IMR-90 (cell line): ENCODE measurements around the gene NSF. TPM values are rescaled to one million over a fixed set of nuclear protein-coding genes. Genes with fewer than 3 reads are reported as not detected.

Experiments used
- ATAC-seq: fragments of 200-7000 bp; cut with Tn5 transposase; 2 replicates; pipeline ENCODE4 v1.9.1; 2020; ENCODE audit warnings: low read depth, mild to moderate bottlenecking, moderate library complexity
- BruUV-seq: library from RNA; stranded (reverse); fragments of 400-500 nt; replicated peaks from 2 replicates; lab custom pipeline; 2021; lab: Mats Ljungman, UMichigan
- CTCF ChIA-PET: fragments of 300-600 bp; formaldehyde crosslinking; extraction: SDS; loops from one replicate; lab custom pipeline; 2021; ENCODE audit warnings: antibody characterized with exemption; lab: Yijun Ruan, JAX
- POLR2A ChIA-PET: fragments of 300-600 bp; sonication (Branson Sonifier 250); formaldehyde crosslinking; loops from one replicate; lab custom pipeline; 2022; ENCODE audit warnings: antibody characterized with exemption; ENCODE audit not compliant: unreplicated experiment; lab: Charles Lee
- DNase-seq: peaks from one replicate; pipeline ENCODE4 v3.0.0; 2013
- H2AFZ ChIP-seq: replicated peaks from 2 replicates; pipeline ENCODE3; 2013; ENCODE audit warnings: low read length, mild to moderate bottlenecking; ENCODE audit not compliant: poor library complexity
- H2AK5ac ChIP-seq: 2 replicates; pipeline ENCODE4 v1.6.1; 2013; ENCODE audit warnings: low read depth, low read length, inconsistent platforms
- H2AK9ac ChIP-seq: replicated peaks from 2 replicates; pipeline ENCODE3; 2013; ENCODE audit warnings: mild to moderate bottlenecking, low read depth, low read length, moderate library complexity; ENCODE audit not compliant: poor library complexity
- H2BK120ac ChIP-seq: 2 replicates; pipeline ENCODE4 v1.6.1; 2013; ENCODE audit warnings: low read depth, low read length, inconsistent platforms
- H2BK15ac ChIP-seq: 3 replicates; pipeline ENCODE4 v1.6.1; 2013; ENCODE audit warnings: low read depth, low read length, inconsistent platforms
- H2BK20ac ChIP-seq: 2 replicates; pipeline ENCODE4 v1.6.1; 2013; ENCODE audit warnings: low read depth, mild to moderate bottlenecking, inconsistent platforms, low read length, moderate library complexity
- H2BK5ac ChIP-seq: 2 replicates; pipeline ENCODE4 v1.6.1; 2013; ENCODE audit warnings: mild to moderate bottlenecking, low read depth, low read length, inconsistent platforms; ENCODE audit not compliant: poor library complexity, severe bottlenecking
- H3K14ac ChIP-seq: replicated peaks from 2 replicates; pipeline ENCODE4 v1.6.1; 2013; ENCODE audit warnings: low read depth, low read length, inconsistent platforms
- H3K18ac ChIP-seq: 2 replicates; pipeline ENCODE4 v1.6.1; 2013; ENCODE audit warnings: low read depth, low read length, control low read depth
- H3K23ac ChIP-seq: 2 replicates; pipeline ENCODE4 v1.6.1; 2013; ENCODE audit warnings: low read depth, low read length, inconsistent platforms
- H3K27ac ChIP-seq: 2 replicates; pipeline ENCODE4 v1.5.1; 2013; ENCODE audit warnings: mild to moderate bottlenecking, control low read depth, low read length; ENCODE audit not compliant: insufficient read depth
- H3K27me3 ChIP-seq: 2 replicates; pipeline ENCODE4 v1.6.1; 2013; ENCODE audit warnings: low read length; ENCODE audit not compliant: control insufficient read depth, insufficient read depth
- H3K36me3 ChIP-seq: 2 replicates; pipeline ENCODE4 v1.6.1; 2013; ENCODE audit warnings: low read length, mixed read lengths; ENCODE audit not compliant: control insufficient read depth, insufficient read depth
- H3K4ac ChIP-seq: 2 replicates; pipeline ENCODE4 v1.6.1; 2013; ENCODE audit warnings: low read depth, low read length, inconsistent platforms
- H3K4me1 ChIP-seq: 2 replicates; pipeline ENCODE4 v1.6.1; 2013; ENCODE audit warnings: low read length, mixed read lengths; ENCODE audit not compliant: control insufficient read depth, insufficient read depth
- H3K4me2 ChIP-seq: 2 replicates; pipeline ENCODE4 v1.6.1; 2013; ENCODE audit warnings: low read depth, mild to moderate bottlenecking, control low read depth, low read length, moderate library complexity
- H3K4me3 ChIP-seq: 2 replicates; pipeline ENCODE4 v1.5.1; 2013; ENCODE audit warnings: low read depth, mild to moderate bottlenecking, control low read depth, low read length, moderate library complexity; ENCODE audit not compliant: insufficient read depth
- H3K56ac ChIP-seq: 2 replicates; pipeline ENCODE4 v1.6.1; 2013; ENCODE audit warnings: low read length, inconsistent platforms; ENCODE audit not compliant: insufficient read depth; ENCODE audit errors: extremely low read depth
- H3K79me1 ChIP-seq, 2 experiments: 2 replicates each; pipeline ENCODE4 v1.6.1; 2013; ENCODE audit warnings: low read length in 2 of 2, inconsistent platforms in 1 of 2, low read depth in 1 of 2
- H3K9ac ChIP-seq: 2 replicates; pipeline ENCODE4 v1.6.1; 2013; ENCODE audit warnings: low read depth, low read length, control low read depth
- H3K9me1 ChIP-seq: 2 replicates; pipeline ENCODE4 v1.6.1; 2013; ENCODE audit warnings: low read length, inconsistent platforms; ENCODE audit not compliant: insufficient read depth
- H3K9me3 ChIP-seq: 2 replicates; pipeline ENCODE4 v1.6.1; 2013; ENCODE audit warnings: low read length; ENCODE audit not compliant: control insufficient read depth, insufficient read depth
- H4K20me1 ChIP-seq: 2 replicates; pipeline ENCODE4 v1.6.1; 2013; ENCODE audit warnings: low read length, inconsistent platforms; ENCODE audit not compliant: insufficient read depth
- H4K5ac ChIP-seq: 2 replicates; pipeline ENCODE4 v1.6.1; 2013; ENCODE audit warnings: mild to moderate bottlenecking, low read depth, low read length, control low read depth
- H4K8ac ChIP-seq, 2 experiments: 2 replicates each; pipeline ENCODE4 v1.6.1; 2013; ENCODE audit warnings: low read depth in 2 of 2, low read length in 2 of 2, control low read depth in 1 of 2, inconsistent platforms in 1 of 2
- H4K91ac ChIP-seq: 2 replicates; pipeline ENCODE4 v1.6.1; 2013; ENCODE audit warnings: low read depth, low read length, inconsistent platforms; ENCODE audit not compliant: insufficient read depth
- BHLHE40 ChIP-seq: fragments of 150-350 bp; IDR thresholded peaks from 2 replicates; pipeline ENCODE4 v1.6.1; 2016; ENCODE audit warnings: mild to moderate bottlenecking, low read depth, low read length
- CEBPB ChIP-seq: IDR thresholded peaks from 2 replicates; pipeline ENCODE4 v1.6.1; 2012; ENCODE audit warnings: low read depth, low read length, improper control_type of control experiment
- CHD1 ChIP-seq: IDR thresholded peaks from 2 replicates; pipeline ENCODE4 v1.6.1; 2012; ENCODE audit warnings: low read depth, low read length, improper control_type of control experiment
- CTCF ChIP-seq: conservative IDR thresholded peaks from 2 replicates; pipeline ENCODE4 v1.5.1; 2012; ENCODE audit warnings: mild to moderate bottlenecking, low read depth, low read length, improper control_type of control experiment
- ELK1 ChIP-seq: fragments of 150-350 bp; IDR thresholded peaks from 2 replicates; pipeline ENCODE4 v1.6.1; 2016; ENCODE audit warnings: low read depth, mild to moderate bottlenecking, low read length, moderate library complexity, borderline replicate concordance
- FOS ChIP-seq: fragments of 150-350 bp; IDR thresholded peaks from 2 replicates; pipeline ENCODE4 v1.6.1; 2016; ENCODE audit warnings: low read depth, low read length
- MAFK ChIP-seq: IDR thresholded peaks from 2 replicates; pipeline ENCODE4 v1.6.1; 2012; ENCODE audit warnings: low read depth, low read length, improper control_type of control experiment
- MAZ ChIP-seq: IDR thresholded peaks from 2 replicates; pipeline ENCODE4 v1.6.1; 2012; ENCODE audit warnings: low read depth, mild to moderate bottlenecking, low read length, improper control_type of control experiment, moderate library complexity, borderline replicate concordance
- MXI1 ChIP-seq: IDR thresholded peaks from 2 replicates; pipeline ENCODE4 v1.6.1; 2012; ENCODE audit warnings: low read depth, mild to moderate bottlenecking, low read length, moderate library complexity, borderline replicate concordance
- NFE2L2 ChIP-seq: fragments of 150-350 bp; IDR thresholded peaks from 2 replicates; pipeline ENCODE4 v1.6.1; 2016; ENCODE audit warnings: low read depth, mild to moderate bottlenecking, low read length
- POLR2A ChIP-seq: IDR thresholded peaks from 2 replicates; pipeline ENCODE4 v1.6.1; 2012; ENCODE audit warnings: mild to moderate bottlenecking, low read depth, low read length
- RAD21 ChIP-seq: IDR thresholded peaks from 2 replicates; pipeline ENCODE4 v1.6.1; 2012; ENCODE audit warnings: low read length, improper control_type of control experiment
- RCOR1 ChIP-seq: IDR thresholded peaks from 2 replicates; pipeline ENCODE4 v1.6.1; 2012; ENCODE audit warnings: mild to moderate bottlenecking, low read length, improper control_type of control experiment; ENCODE audit not compliant: insufficient replicate concordance
- RFX5 ChIP-seq: IDR thresholded peaks from 2 replicates; pipeline ENCODE4 v1.8.0; 2012; ENCODE audit warnings: low read depth, mild to moderate bottlenecking, low read length, moderate library complexity
- SMC3 ChIP-seq: fragments of 150-350 bp; IDR thresholded peaks from 2 replicates; pipeline ENCODE4 v1.6.1; 2016; ENCODE audit warnings: low read depth, mild to moderate bottlenecking, antibody characterized with exemption, low read length, moderate library complexity
- USF2 ChIP-seq: fragments of 150-350 bp; IDR thresholded peaks from 2 replicates; pipeline ENCODE4 v1.6.1; 2017; ENCODE audit warnings: mild to moderate bottlenecking, antibody characterized with exemption, low read length, low read depth
- WGBS, 2 experiments: methylation state at CpG; one replicate each; pipeline versions ENCODE4 v1.1.5 to v1.1.7; 2013; ENCODE audit warnings: missing lambda C conversion rate in 2 of 2; ENCODE audit not compliant: insufficient read length in 1 of 2; ENCODE audit errors: extremely low coverage in 2 of 2; 5-methylcytosine and 5-hydroxymethylcytosine counted together
- dilution Hi-C: fragments of 300-500 bp; cut with HindIII; formaldehyde crosslinking; loops from one replicate; pipeline ENCODE4 v1.14.3; 2018; ENCODE audit warnings: low sequenced_read_pairs; ENCODE audit not compliant: unreplicated experiment
- in situ Hi-C: fragments of 300-500 bp; cut with MboI; formaldehyde crosslinking; loops from 3 replicates; pipeline ENCODE4 v1.14.3; 2019; ENCODE audit warnings: low sequenced_read_pairs, inconsistent platforms, mixed read lengths
- intact Hi-C: fragments of 100-400 bp; cut with micrococcal nuclease; formaldehyde crosslinking; loops from 2 replicates; pipeline ENCODE4 v1.10.0; 2022
- polyA plus RNA-seq, 3 experiments: library from polyadenylated mRNA; depleted of rRNA; stranded (reverse); fragments of >200 nt; gene quantifications; 2 replicates each; pipeline ENCODE4 v1.2.3, GENCODE V29; 2012; ENCODE audit warnings: low replicate concordance in 1 of 3
- total RNA-seq: library from RNA; depleted of rRNA; stranded (reverse); fragments of >200 nt; gene quantifications from 2 replicates; pipeline ENCODE4 v1.2.3, GENCODE V29; 2012

The NSF gene
- total and polyA plus RNA-seq, 2 of the 4 experiments (the other 2 are of a cell fraction), result 38.9 to 110 TPM

- 68% methylated on average over 7 of the region's 15 CpGs; no CpG with 5 or more reads in 1 of the 2 experiments for WGBS, 2 experiments
- Histone ChIP-seq H3K4me1 (no peaks in the 10 kb centered on the region), H3K4me2 (no peak overlapping the region), H3K14ac (no peak overlapping the region), H2BK20ac (no peak overlapping the region), H2BK5ac (no peak overlapping the region), H3K9me3 (no peaks in the 10 kb centered on the region), H3K4ac (no peak overlapping the region), H2AK9ac (no peak overlapping the region), H3K27ac (no peak overlapping the region), H4K20me1 (no peaks in the 10 kb centered on the region), H3K79me1 (no peaks in the 10 kb centered on the region), H2BK120ac (no peak overlapping the region), H3K23ac (no peak overlapping the region), H4K91ac (no peak overlapping the region), H3K9me1 (no peaks in the 10 kb centered on the region), H3K9ac (no peak overlapping the region), H2AK5ac (no peak overlapping the region), H2AFZ (no peak overlapping the region), H3K4me3 (no peak overlapping the region), H4K5ac (no peak overlapping the region), H3K36me3 (no peaks in the 10 kb centered on the region), H3K18ac (no peak overlapping the region), H2BK15ac (no peak overlapping the region), H3K56ac (no peak overlapping the region), H4K8ac (no peak overlapping the region), H3K27me3 (peaks cover 60% of the 10 kb centered on the region)
- POLR2A ChIA-PET, result no interaction called here
- CTCF ChIA-PET, result no interaction called here
- no peak for DNase-seq
- in situ Hi-C loops, result no loop called here
- no TSS peak for BruUV-seq
- intact Hi-C loops, result loop anchor here (10.0 kb wide), 1 partner anchor 59 kb away; the partner anchor contains the start of gene WNT9B
- no peak for TF ChIP-seq SMC3
- TF ChIP-seq RFX5, result no peak
- TF ChIP-seq POLR2A, result no peak
- TF ChIP-seq CHD1, result no peak
- no peak for TF ChIP-seq MAZ
- TF ChIP-seq RAD21, result no peak
- TF ChIP-seq CTCF, result no peak
- no peak for TF ChIP-seq BHLHE40
- no peak for TF ChIP-seq MAFK
- no peak for TF ChIP-seq RCOR1
- TF ChIP-seq CEBPB, result no peak
- no peak for TF ChIP-seq ELK1
- TF ChIP-seq NFE2L2, result no peak
- no peak for TF ChIP-seq FOS
- TF ChIP-seq USF2, result no peak
- no peak for TF ChIP-seq MXI1
- no peak for ATAC-seq
- dilution Hi-C loops, result no loop called here
Observed at GRCh38 chr17:46795379-46795952, 205.0 kb downstream of the NSF start.
